SK-N-SH (cell line): ENCODE data around the gene CDCP1. TPM values are rescaled to one million over a fixed set of nuclear protein-coding genes. Genes with fewer than 3 reads are reported as not detected.
A peak's percentile ranks its signal among the peaks of the same experiment; 100 is the strongest.

Experiments used
- CTCF ChIA-PET: fragments of 300-600, 350-600 bp; formaldehyde crosslinking; extraction: SDS; loops from one replicate; lab custom pipeline; 2021; lab: Yijun Ruan, JAX
- POLR2A ChIA-PET: fragments of 350-600 bp; sonication (Branson Sonifier 250); formaldehyde crosslinking; extraction: SDS; loops from one replicate; lab custom pipeline; 2020; ENCODE audit warnings: antibody characterized with exemption, inconsistent platforms; lab: Yijun Ruan, JAX
- DNase-seq: peaks from one replicate; pipeline ENCODE4 v3.0.0; 2012
- H2AFZ ChIP-seq: fragments of 200-600 bp; sonication (generic); 2 replicates; pipeline ENCODE4 v1.8.1; 2016; ENCODE audit warnings: antibody characterized with exemption, mild to moderate bottlenecking, low read depth
- H3F3A ChIP-seq: fragments of 200-600 bp; sonication (generic); replicated peaks from 2 replicates; pipeline ENCODE3; 2016; ENCODE audit warnings: antibody characterized with exemption, mild to moderate bottlenecking; ENCODE audit not compliant: insufficient read depth
- H3K27ac ChIP-seq, 2 experiments: fragments of 200-500 bp in 1 of 2; fragments of 200-600 bp in 1 of 2; sonication (Bioruptor generic) in 1 of 2; sonication (generic), shearing (Covaris generic) in 1 of 2; 2 replicates each; pipeline versions ENCODE4 v1.5.1 to v1.6.1; 2014 to 2016; ENCODE audit warnings: low read depth in 2 of 2, inconsistent platforms in 1 of 2, low read length in 1 of 2, mild to moderate bottlenecking in 1 of 2, mixed read lengths in 1 of 2
- H3K27me3 ChIP-seq: fragments of 200-600 bp; sonication (generic), shearing (Covaris generic); 2 replicates; pipeline ENCODE4 v1.6.1; 2016; ENCODE audit warnings: mixed run types; ENCODE audit not compliant: insufficient read depth
- H3K36me3 ChIP-seq, 2 experiments: fragments of 200-500 bp in 1 of 2; fragments of 200-600 bp in 1 of 2; sonication (Bioruptor generic) in 1 of 2; sonication (generic) in 1 of 2; replicated peaks in 1 of 2; 2 replicates each; pipeline versions ENCODE3 to v1.5.1; 2014 to 2016; ENCODE audit warnings: low read length in 1 of 2, mild to moderate bottlenecking in 1 of 2; ENCODE audit not compliant: insufficient read depth in 2 of 2, control insufficient read depth in 1 of 2
- H3K4me1 ChIP-seq, 2 experiments: fragments of 200-500 bp in 1 of 2; fragments of 200-600 bp in 1 of 2; sonication (Bioruptor generic) in 1 of 2; sonication (generic), shearing (Covaris generic) in 1 of 2; 2 replicates each; pipeline versions ENCODE4 v1.5.1 to v1.6.1; 2014 to 2016; ENCODE audit warnings: low read depth in 1 of 2, low read length in 1 of 2, mixed run types in 1 of 2; ENCODE audit not compliant: insufficient read depth in 2 of 2, control insufficient read depth in 1 of 2
- H3K4me2 ChIP-seq: fragments of 200-600 bp; sonication (generic), shearing (Covaris generic); 2 replicates; pipeline ENCODE4 v1.6.1; 2017; ENCODE audit warnings: mixed run types
- H3K4me3 ChIP-seq, 2 experiments: fragments of 200-500 bp in 1 of 2; fragments of 200-600 bp in 1 of 2; sonication (Bioruptor generic) in 1 of 2; sonication (generic), shearing (Covaris generic) in 1 of 2; 2 replicates each; pipeline versions ENCODE4 v1.5.1 to v1.8.1; 2014 to 2016; ENCODE audit warnings: low read depth in 2 of 2, inconsistent platforms in 1 of 2, low read length in 1 of 2, mild to moderate bottlenecking in 1 of 2, mixed read lengths in 1 of 2, moderate library complexity in 1 of 2
- H3K79me2 ChIP-seq: fragments of 200-600 bp; sonication (generic); 2 replicates; pipeline ENCODE4 v1.8.1; 2017; ENCODE audit warnings: mild to moderate bottlenecking; ENCODE audit not compliant: insufficient read depth
- H3K9ac ChIP-seq: fragments of 200-600 bp; sonication (generic); 2 replicates; pipeline ENCODE4 v1.6.1; 2017; ENCODE audit warnings: mixed run types
- H3K9me2 ChIP-seq: fragments of 200-600 bp; sonication (generic); 2 replicates; pipeline ENCODE4 v1.6.1; 2017; ENCODE audit warnings: mixed run types
- H3K9me3 ChIP-seq: fragments of 200-600 bp; sonication (generic); 2 replicates; pipeline ENCODE4 v1.6.1; 2017; ENCODE audit warnings: mixed run types, mild to moderate bottlenecking, moderate library complexity
- H4K20me1 ChIP-seq: fragments of 200-600 bp; sonication (generic); 2 replicates; pipeline ENCODE4 v1.6.1; 2017; ENCODE audit warnings: mild to moderate bottlenecking, mixed run types; ENCODE audit not compliant: insufficient read depth
- CTCF ChIP-seq: fragments of 200-600 bp; sonication (generic); IDR thresholded peaks from 2 replicates; pipeline ENCODE4 v1.6.1; 2017; ENCODE audit warnings: antibody characterized with exemption, mild to moderate bottlenecking, moderate library complexity
- FOSL2 ChIP-seq: IDR thresholded peaks from 2 replicates; pipeline ENCODE4 v1.4.0; 2012; ENCODE audit warnings: low read depth, mild to moderate bottlenecking, moderate library complexity, borderline replicate concordance
- MAX ChIP-seq: IDR thresholded peaks from 2 replicates; pipeline ENCODE4 v1.4.0; 2012; ENCODE audit warnings: low read depth
- REST ChIP-seq: IDR thresholded peaks from 2 replicates; pipeline ENCODE4 v1.6.1; 2012; ENCODE audit warnings: mild to moderate bottlenecking, low read depth, low read length, moderate library complexity
- TAF1 ChIP-seq: IDR thresholded peaks from 2 replicates; pipeline ENCODE4 v1.6.1; 2012; ENCODE audit warnings: low read depth, mild to moderate bottlenecking, low read length, moderate library complexity, borderline replicate concordance
- TCF12 ChIP-seq: IDR thresholded peaks from 2 replicates; pipeline ENCODE4 v1.4.0; 2012
- WGBS: methylation state at CpG from one replicate; pipeline ENCODE4 v1.1.6; 2017; ENCODE audit warnings: low lambda C conversion rate; 5-methylcytosine and 5-hydroxymethylcytosine counted together
- polyA plus RNA-seq, 3 experiments: library from polyadenylated mRNA; depleted of rRNA; stranded (reverse); fragments of >200 nt; gene quantifications; 2 replicates each; pipeline ENCODE4 v1.2.3, GENCODE V29; 2012

CDCP1 gene
- polyA plus RNA-seq, 1 of the 3 experiments (the other 2 are of a cell fraction), result 3.6 TPM

GRCh38 chr3:45185052-45185451, 38.9 kb upstream of the CDCP1 start (continued):
- no peak for TF ChIP-seq REST

- Histone ChIP-seq H3K27ac (no peak overlapping the region; a peak in 1 of 4 replicates), H3K4me3 (no peak overlapping the region), H3K27me3 (no peaks in the 10 kb centered on the region), H3K4me1 (peaks cover 7 to 12% of the 10 kb centered on the region in 2 experiments; a peak in 2 of 4 replicates), H3K79me2 (no peaks in the 10 kb centered on the region), H3K9me3 (no peaks in the 10 kb centered on the region), H3K9ac (no peak overlapping the region), H3F3A (no peaks in the 10 kb centered on the region), H4K20me1 (no peaks in the 10 kb centered on the region), H3K4me2 (no peak overlapping the region), H3K9me2 (no peaks in the 10 kb centered on the region), H3K36me3 (no peaks in the 10 kb centered on the region), H2AFZ (no peak overlapping the region)
- WGBS, result 61% methylated on average over 3 of the region's 7 CpGs
- no peak for DNase-seq
- CTCF ChIA-PET, result interaction anchor here (0.7 to 1.6 kb wide), 6 partner anchors 14 to 245 kb away, joined by 3 to 5 read pairs (median 3); no protein-coding TSS in a partner anchor
- POLR2A ChIA-PET, result no interaction called here
- TF ChIP-seq TAF1 (no peak), REST (no peak)
Observed at GRCh38 chr3:45183872-45184262, 37.7 kb upstream of the CDCP1 start.

- ChIA-PET CTCF (interaction anchor here (0.7 to 2.8 kb wide), 7 partner anchors 13 to 245 kb away, joined by 3 to 11 read pairs (median 3); no protein-coding TSS in a partner anchor), POLR2A (no interaction called here)
- Histone ChIP-seq H4K20me1 (no peaks in the 10 kb centered on the region), H3K4me1 (peaks cover 7 to 12% of the 10 kb centered on the region in 2 experiments; a peak in 2 of 4 replicates), H3K9me3 (no peaks in the 10 kb centered on the region), H3K4me2 (no peak overlapping the region), H3K4me3 (no peak overlapping the region), H3F3A (no peaks in the 10 kb centered on the region), H3K27me3 (no peaks in the 10 kb centered on the region), H3K36me3 (no peaks in the 10 kb centered on the region), H3K9ac (no peak overlapping the region), H3K9me2 (no peaks in the 10 kb centered on the region), H2AFZ (peak overlapping the region; percentile 51; the same call in 1 of the 2 replicates), H3K27ac (peak overlapping the region in 1 of 2 experiments; percentile 19; a peak in 1 of 4 replicates), H3K79me2 (no peaks in the 10 kb centered on the region)
- DNase-seq, result no peak
- 67% methylated on average over 5 of the region's 7 CpGs for WGBS
- TF ChIP-seq MAX, result 0 out of 2 replicates have a peak, but pooled peaks have one; percentile 19
- TF ChIP-seq FOSL2, result peak; percentile 58
- TF ChIP-seq TCF12, result peak; percentile 21; the same call in 1 of the 2 replicates
- TF ChIP-seq CTCF, result no peak
Observed at GRCh38 chr3:45182915-45183871, 37.0 kb upstream of the CDCP1 start.
